Esophagus squamous epithelium (tissue), 5 donors: ENCODE results near the gene GDI2. TPM values are rescaled to one million over a fixed set of nuclear protein-coding genes. Genes with fewer than 3 reads are reported as not detected.

Source experiments
- DNase-seq: peaks from one replicate; lab custom pipeline; 2025; lab: John Stamatoyannopoulos, UW
- H3K27ac ChIP-seq, 4 donors: fragments of 200-600 bp; sonication (generic); one replicate each; pipeline ENCODE4 v1.5.1; 2016 to 2019; ENCODE audit warnings: mild to moderate bottlenecking in 1 of 4
- H3K27me3 ChIP-seq, 4 donors: fragments of 200-600 bp; sonication (generic); 1 replicate in 3 of 4; 2 replicates in 1 of 4; pipeline versions ENCODE4 v1.5.1 to v1.6.0; 2017 to 2021; ENCODE audit warnings: antibody characterized with exemption in 1 of 4
- H3K36me3 ChIP-seq, 3 donors: fragments of 200-600 bp; sonication (generic); one replicate each; pipeline ENCODE4 v1.5.1; 2016 to 2019
- H3K4me1 ChIP-seq, 3 donors: fragments of 200-600 bp; sonication (generic); one replicate each; pipeline ENCODE4 v1.5.1; 2017 to 2019
- H3K4me3 ChIP-seq, 4 donors: fragments of 200-600 bp; sonication (generic); 1 replicate in 3 of 4; 2 replicates in 1 of 4; pipeline ENCODE4 v1.5.1; 2016 to 2019; ENCODE audit warnings: mild to moderate bottlenecking in 2 of 4, moderate library complexity in 1 of 4
- H3K9me3 ChIP-seq, 3 donors: fragments of 200-600 bp; sonication (generic); one replicate each; pipeline ENCODE4 v1.5.1; 2016 to 2019
- CTCF ChIP-seq, 6 experiments: fragments of 450-650 bp in 4 of 6; fragments of 200-600 bp in 2 of 6; sonication (generic) in 2 of 6; IDR thresholded peaks; one replicate each; pipeline ENCODE4 v1.5.1; 2016 to 2019; ENCODE audit warnings: antibody characterized with exemption in 6 of 6, mild to moderate bottlenecking in 4 of 6, moderate library complexity in 4 of 6
- POLR2A ChIP-seq, 4 donors: fragments of 450-650 bp; IDR thresholded peaks; one replicate each; pipeline ENCODE4 v1.6.1; 2017; ENCODE audit warnings: antibody characterized with exemption in 4 of 4, mild to moderate bottlenecking in 4 of 4, moderate library complexity in 3 of 4
- WGBS, 2 donors: methylation state at CpG; one replicate each; pipeline ENCODE4 v1.1.5; 2018; 5-methylcytosine and 5-hydroxymethylcytosine counted together
- intact Hi-C: fragments of 100-400 bp; cut with DNase I; formaldehyde crosslinking; loops from one replicate; pipeline ENCODE4 v1.15.0; 2022
- total RNA-seq, 4 donors: library from RNA; depleted of rRNA; stranded (reverse); fragments of >200 nt; gene quantifications; one replicate each; pipeline ENCODE4 v1.1.0, GENCODE V29; 2016
- donor health status: DM: yes; HTN: yes; CAD: no.

GDI2 gene
- total RNA-seq, 4 donors from 2014 or later = 153 to 299 (median 257) TPM

- Histone ChIP-seq H3K36me3 (peaks cover 0 to 40% (median 0%) of the 10 kb centered on the region in 3 donors), H3K27me3 (no peaks in the 10 kb centered on the region), H3K27ac (no peak overlapping the region), H3K4me3 (no peak overlapping the region), H3K4me1 (no peaks in the 10 kb centered on the region), H3K9me3 (no peaks in the 10 kb centered on the region)
- intact Hi-C loops = no loop called here
- TF ChIP-seq POLR2A (IDR thresholded peaks at IDR 0.05) (no peak), CTCF (IDR thresholded peaks at IDR 0.05) (no peak)
- no peak for DNase-seq
- 82 to 88% methylated on average over 7 of the region's 7 CpGs for WGBS, 2 donors
Measured at GRCh38 chr10:5720182-5720581, 93.1 kb downstream of the GDI2 start.

GRCh38 chr10:5719546-5719945 is 93.7 kb downstream of the GDI2 start:
- Histone ChIP-seq H3K27me3 (no peaks in the 10 kb centered on the region), H3K9me3 (no peaks in the 10 kb centered on the region), H3K27ac (no peak overlapping the region), H3K36me3 (peaks cover 0 to 33% (median 0%) of the 10 kb centered on the region in 3 donors), H3K4me3 (no peak overlapping the region), H3K4me1 (no peaks in the 10 kb centered on the region)
- 80 to 97% methylated on average over 2 to 3 of the region's 3 CpGs for WGBS, 2 donors
- DNase-seq = no peak
- TF ChIP-seq POLR2A (IDR thresholded peaks at IDR 0.05) (no peak), CTCF (IDR thresholded peaks at IDR 0.05) (no peak)
- intact Hi-C loops = no loop called here

Other genes starting within 250 kb of the GDI2 start
- 10 to 100 TPM in 3 of 4 donors, 1 to 10 TPM in 1; 9.6 to 29.0 (median 15.7) TPM for gene ASB13, start 146.8 kb downstream of the GDI2 start, total RNA-seq
- 10 to 100 TPM; 18.0 to 86.8 (median 41.4) TPM for gene TASOR2, start 128.6 kb downstream of the GDI2 start, total RNA-seq
- 10 to 100 TPM in 1 of 4 donors, 1 to 10 TPM in 3; 2.8 to 10.9 (median 5.1) TPM for gene ANKRD16, start 76.5 kb upstream of the GDI2 start, total RNA-seq
- gene FBH1, start 76.8 kb upstream of the GDI2 start, total RNA-seq = 10 to 100 TPM; 48.5 to 93.8 (median 54.1) TPM
- 10 to 100 TPM in 2 of 4 donors, 1 to 10 TPM in 2; 7.1 to 15.6 (median 11.0) TPM for gene IL15RA, start 164.1 kb upstream of the GDI2 start, total RNA-seq
- 1 to 10 TPM in 2 of 4 donors, under 1 TPM in 1, not detected in 1; 0.70 to 3.8 (median 3.0) TPM for gene IL2RA, start 248.9 kb upstream of the GDI2 start, total RNA-seq